ENCODE measurements around the gene DPP6. TPM values are rescaled to one million over a fixed set of nuclear protein-coding genes. Genes with fewer than 3 reads are reported as not detected.

The DPP6 gene
- total RNA-seq, 1 donor from 2014 or later: 0.48 TPM

- peaks cover 2% of the 10 kb centered on the region for H3K9me3 Mint-ChIP-seq (ENCODE audit: unreplicated experiment)
- no peak for FAIRE-seq
- no peaks in the 10 kb centered on the region for H3K9me3 ChIP-seq (ENCODE audit: insufficient read depth, low read depth, low read length)
Measured at GRCh38 chr7:154623399-154623798, 571.2 kb downstream of the DPP6 start.

GRCh38 chr7:154627646-154628290 lies 575.6 kb downstream of the DPP6 start:
- no peaks in the 10 kb centered on the region for H3K27me3 ChIP-seq (ENCODE audit: insufficient read depth, low read length)
- no peak for FAIRE-seq
- no peaks in the 10 kb centered on the region for H3K9me3 ChIP-seq (ENCODE audit: insufficient read depth, low read depth, low read length)
- no peaks in the 10 kb centered on the region for H3K36me3 Mint-ChIP-seq (ENCODE audit: low read depth, unreplicated experiment)
- H3K4me1 Mint-ChIP-seq (ENCODE audit: low read depth, unreplicated experiment): peaks cover 7% of the 10 kb centered on the region
- H3K27ac Mint-ChIP-seq (ENCODE audit: unreplicated experiment): no peak overlapping the region
- H3K27ac ChIP-seq (ENCODE audit: low read depth, low read length): no peak overlapping the region
- H3K4me3 Mint-ChIP-seq (ENCODE audit: unreplicated experiment): no peak overlapping the region
- H3K4me2 ChIP-seq (ENCODE audit: low read length): peak overlapping the region; percentile 12
- H4K20me1 ChIP-seq (ENCODE audit: insufficient read depth, low read length): no peaks in the 10 kb centered on the region
- H3K4me3 ChIP-seq (ENCODE audit: insufficient read depth, low read depth, low read length): no peak overlapping the region
- H3K79me2 ChIP-seq (ENCODE audit: insufficient read depth, low read length): no peaks in the 10 kb centered on the region
- H2AFZ ChIP-seq (ENCODE audit: low read depth, low read length): no peak overlapping the region
- DNase-seq (ENCODE audit: low read depth): peak; percentile 97
- no peak overlapping the region for H3K9ac ChIP-seq (ENCODE audit: low read length)
- TF ChIP-seq EZH2 (IDR thresholded peaks at IDR 0.05; ENCODE audit: insufficient read depth, low read length): no peak
- TF ChIP-seq CTCF (IDR thresholded peaks at IDR 0.05; ENCODE audit: insufficient read depth, low read depth, low read length): no peak
- no peaks in the 10 kb centered on the region for H3K36me3 ChIP-seq (ENCODE audit: insufficient read depth, low read length)
- no peaks in the 10 kb centered on the region for H3K4me1 ChIP-seq (ENCODE audit: insufficient read depth, low read length)
- peaks cover 34% of the 10 kb centered on the region for H3K27me3 Mint-ChIP-seq (ENCODE audit: low read depth, unreplicated experiment)
- peaks cover 2% of the 10 kb centered on the region for H3K9me3 Mint-ChIP-seq (ENCODE audit: unreplicated experiment)

More at GRCh38 chr7:154623399-154623798, 571.2 kb downstream of the DPP6 start:
- peaks cover 7% of the 10 kb centered on the region for H3K4me1 Mint-ChIP-seq (ENCODE audit: low read depth, unreplicated experiment)
- no peak for DNase-seq (ENCODE audit: low read depth)
- Histone ChIP-seq H3K27me3 (ENCODE audit: insufficient read depth, low read length) (no peaks in the 10 kb centered on the region), H4K20me1 (ENCODE audit: insufficient read depth, low read length) (no peaks in the 10 kb centered on the region), H3K4me3 (ENCODE audit: insufficient read depth, low read depth, low read length) (no peak overlapping the region), H3K4me2 (ENCODE audit: low read length) (no peak overlapping the region), H3K79me2 (ENCODE audit: insufficient read depth, low read length) (no peaks in the 10 kb centered on the region), H3K4me1 (ENCODE audit: insufficient read depth, low read length) (no peaks in the 10 kb centered on the region), H3K36me3 (ENCODE audit: insufficient read depth, low read length) (no peaks in the 10 kb centered on the region), H3K27ac (ENCODE audit: low read depth, low read length) (no peak overlapping the region), H2AFZ (ENCODE audit: low read depth, low read length) (no peak overlapping the region), H3K9ac (ENCODE audit: low read length) (no peak overlapping the region)
- H3K27ac Mint-ChIP-seq (ENCODE audit: unreplicated experiment): no peak overlapping the region
- TF ChIP-seq EZH2 (IDR thresholded peaks at IDR 0.05; ENCODE audit: insufficient read depth, low read length) (no peak), CTCF (IDR thresholded peaks at IDR 0.05; ENCODE audit: insufficient read depth, low read depth, low read length) (no peak)
- H3K4me3 Mint-ChIP-seq (ENCODE audit: unreplicated experiment): no peak overlapping the region
- H3K36me3 Mint-ChIP-seq (ENCODE audit: low read depth, unreplicated experiment): no peaks in the 10 kb centered on the region
- peaks cover 9% of the 10 kb centered on the region for H3K27me3 Mint-ChIP-seq (ENCODE audit: low read depth, unreplicated experiment)

- no peaks in the 10 kb centered on the region for H3K4me1 ChIP-seq (ENCODE audit: insufficient read depth, low read length)
- H3K4me3 Mint-ChIP-seq (ENCODE audit: unreplicated experiment): no peak overlapping the region
- H3K27ac Mint-ChIP-seq (ENCODE audit: unreplicated experiment): no peak overlapping the region
- H3K27me3 Mint-ChIP-seq (ENCODE audit: low read depth, unreplicated experiment): peaks cover 34% of the 10 kb centered on the region
- H3K36me3 Mint-ChIP-seq (ENCODE audit: low read depth, unreplicated experiment): no peaks in the 10 kb centered on the region
- no peak overlapping the region for H3K4me3 ChIP-seq (ENCODE audit: insufficient read depth, low read depth, low read length)
- no peaks in the 10 kb centered on the region for H3K27me3 ChIP-seq (ENCODE audit: insufficient read depth, low read length)
- H4K20me1 ChIP-seq (ENCODE audit: insufficient read depth, low read length): no peaks in the 10 kb centered on the region
- H2AFZ ChIP-seq (ENCODE audit: low read depth, low read length): no peak overlapping the region
- no peaks in the 10 kb centered on the region for H3K36me3 ChIP-seq (ENCODE audit: insufficient read depth, low read length)
- no peak for FAIRE-seq
- no peak overlapping the region for H3K9ac ChIP-seq (ENCODE audit: low read length)
- H3K9me3 Mint-ChIP-seq (ENCODE audit: unreplicated experiment): peaks cover 2% of the 10 kb centered on the region
- DNase-seq (ENCODE audit: low read depth): no peak
- no peaks in the 10 kb centered on the region for H3K9me3 ChIP-seq (ENCODE audit: insufficient read depth, low read depth, low read length)
- H3K27ac ChIP-seq (ENCODE audit: low read depth, low read length): no peak overlapping the region
- peaks cover 7% of the 10 kb centered on the region for H3K4me1 Mint-ChIP-seq (ENCODE audit: low read depth, unreplicated experiment)
- no peaks in the 10 kb centered on the region for H3K79me2 ChIP-seq (ENCODE audit: insufficient read depth, low read length)
- no peak for TF ChIP-seq EZH2 (IDR thresholded peaks at IDR 0.05; ENCODE audit: insufficient read depth, low read length)
- TF ChIP-seq CTCF (IDR thresholded peaks at IDR 0.05; ENCODE audit: insufficient read depth, low read depth, low read length): no peak
- no peak overlapping the region for H3K4me2 ChIP-seq (ENCODE audit: low read length)
Measured at GRCh38 chr7:154628556-154628955, 576.4 kb downstream of the DPP6 start.
